Spleen (tissue), 7 donors: Measurements from ENCODE around the gene FOXRED1.
A peak's percentile ranks its signal among the peaks of the same experiment; 100 is the strongest.

Source experiments
- POLR2AphosphoS5 ChIP-seq, 3 donors: sonication (generic); formaldehyde crosslinking; IDR thresholded peaks; one replicate each; pipeline ENCODE4 v1.5.1; 2017; ENCODE audit warnings: antibody characterized with exemption in 3 of 3
- TF ChIP-seq, protein P1 (sequence below), 11 experiments: fragments of 200-600 bp in 7 of 11; fragments of 450-650 bp in 4 of 11; sonication (generic) in 4 of 11; IDR thresholded peaks in 8 of 11; conservative IDR thresholded peaks in 3 of 11; 1 replicate in 7 of 11; 2 replicates in 4 of 11; pipeline versions ENCODE4 v1.4.0 to v1.8.0; 2016 to 2021; ENCODE audit warnings: antibody characterized with exemption in 11 of 11, inconsistent platforms in 4 of 11, mild to moderate bottlenecking in 1 of 11
- donor health status: DM: no; HTN: no; CAD: no; lungs with moderate emphysema.
- donor health status: DM: no; HTN: no; CAD: no.
- donor health status: DM: no; HTN: no; CAD: no.

DNA sequence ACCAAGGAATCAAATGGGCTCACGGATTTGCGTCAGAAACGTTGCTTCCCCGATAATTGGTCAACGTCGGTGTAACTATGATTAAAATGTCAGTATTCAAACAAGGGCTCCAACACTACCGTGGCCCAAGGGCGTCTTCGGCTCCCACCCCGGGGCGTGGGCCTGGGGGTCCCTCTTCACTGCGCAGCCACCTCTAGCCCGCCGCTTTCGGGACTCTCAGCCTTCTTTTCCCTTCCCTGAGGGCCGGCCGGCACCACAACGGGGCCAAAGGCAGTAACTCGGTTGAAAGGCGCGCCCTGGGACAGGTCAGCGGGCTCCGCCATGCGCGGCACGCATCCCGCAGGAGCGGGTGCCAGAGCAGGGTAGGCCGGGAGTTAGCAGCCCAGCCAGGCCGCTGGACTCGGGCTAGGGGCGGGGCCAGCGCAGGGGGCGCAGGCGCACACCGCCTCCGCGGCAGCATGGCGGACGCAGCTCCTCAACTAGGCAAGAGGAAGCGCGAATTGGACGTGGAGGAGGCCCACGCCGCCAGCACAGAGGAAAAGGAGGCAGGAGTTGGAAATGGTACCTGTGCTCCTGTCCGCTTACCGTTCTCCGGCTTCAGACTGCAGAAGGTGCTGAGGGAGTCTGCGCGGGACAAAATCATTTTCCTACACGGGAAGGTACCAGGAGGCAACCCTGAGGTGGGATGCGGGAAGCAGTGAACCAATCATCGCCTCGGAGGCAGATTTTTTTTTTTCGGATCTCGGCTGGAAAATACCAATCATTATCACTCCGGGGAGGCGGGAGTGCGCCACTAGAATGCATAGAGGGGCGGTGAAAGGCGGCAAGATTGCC lies 34.9 kb downstream of the FOXRED1 start, which contains the start of gene DCPS:
- TF ChIP-seq, protein P1, sequence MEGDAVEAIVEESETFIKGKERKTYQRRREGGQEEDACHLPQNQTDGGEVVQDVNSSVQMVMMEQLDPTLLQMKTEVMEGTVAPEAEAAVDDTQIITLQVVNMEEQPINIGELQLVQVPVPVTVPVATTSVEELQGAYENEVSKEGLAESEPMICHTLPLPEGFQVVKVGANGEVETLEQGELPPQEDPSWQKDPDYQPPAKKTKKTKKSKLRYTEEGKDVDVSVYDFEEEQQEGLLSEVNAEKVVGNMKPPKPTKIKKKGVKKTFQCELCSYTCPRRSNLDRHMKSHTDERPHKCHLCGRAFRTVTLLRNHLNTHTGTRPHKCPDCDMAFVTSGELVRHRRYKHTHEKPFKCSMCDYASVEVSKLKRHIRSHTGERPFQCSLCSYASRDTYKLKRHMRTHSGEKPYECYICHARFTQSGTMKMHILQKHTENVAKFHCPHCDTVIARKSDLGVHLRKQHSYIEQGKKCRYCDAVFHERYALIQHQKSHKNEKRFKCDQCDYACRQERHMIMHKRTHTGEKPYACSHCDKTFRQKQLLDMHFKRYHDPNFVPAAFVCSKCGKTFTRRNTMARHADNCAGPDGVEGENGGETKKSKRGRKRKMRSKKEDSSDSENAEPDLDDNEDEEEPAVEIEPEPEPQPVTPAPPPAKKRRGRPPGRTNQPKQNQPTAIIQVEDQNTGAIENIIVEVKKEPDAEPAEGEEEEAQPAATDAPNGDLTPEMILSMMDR (IDR thresholded peaks at IDR 0.05 in 8 of 11, conservative IDR thresholded peaks at IDR 0.05 in 3 of 11): peak in 1 of 11 experiments; percentile 21
- peak; percentile 96 to 98 (median 97) for TF ChIP-seq POLR2AphosphoS5 (IDR thresholded peaks at IDR 0.05)
